ENCODE measurements around the gene CCR5AS.

Gene CCR5AS

DNA sequence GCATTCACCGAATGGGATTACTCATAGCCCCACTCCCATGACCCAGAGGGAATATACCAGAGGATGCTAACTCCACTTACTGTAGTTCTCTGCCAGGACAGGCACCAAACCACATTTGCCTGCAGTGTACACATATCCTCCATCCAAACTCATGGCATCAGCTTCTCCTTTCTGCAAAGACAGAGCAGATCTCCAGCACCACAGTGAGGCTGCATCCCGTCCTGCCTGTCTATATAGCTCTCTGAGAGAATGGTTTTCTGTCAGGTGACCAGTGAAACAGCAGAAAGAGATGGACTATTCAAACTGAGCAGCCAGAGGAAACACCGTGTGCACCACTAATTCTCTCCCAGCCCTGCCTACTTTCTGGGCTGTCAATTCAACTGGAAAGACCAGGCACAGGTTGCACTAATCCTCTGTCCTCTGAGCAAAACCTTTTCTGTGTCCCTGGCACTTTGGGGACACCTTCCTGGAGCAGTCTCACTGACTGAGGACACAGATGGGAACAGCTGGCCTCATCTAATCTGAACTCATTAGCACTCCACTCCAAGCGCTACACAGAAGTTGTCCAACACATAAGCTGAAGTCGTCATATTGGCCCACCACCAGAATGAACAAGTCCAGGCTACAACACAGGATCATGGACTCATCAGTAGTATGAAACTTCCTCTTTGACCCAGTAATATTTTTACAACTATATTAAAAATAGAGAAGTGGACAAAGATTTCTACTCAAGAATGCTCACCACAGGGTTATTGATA, 40.5 kb upstream of the CCR5AS start:
- DNase-seq, result no peak
- TF ChIP-seq, protein P1, sequence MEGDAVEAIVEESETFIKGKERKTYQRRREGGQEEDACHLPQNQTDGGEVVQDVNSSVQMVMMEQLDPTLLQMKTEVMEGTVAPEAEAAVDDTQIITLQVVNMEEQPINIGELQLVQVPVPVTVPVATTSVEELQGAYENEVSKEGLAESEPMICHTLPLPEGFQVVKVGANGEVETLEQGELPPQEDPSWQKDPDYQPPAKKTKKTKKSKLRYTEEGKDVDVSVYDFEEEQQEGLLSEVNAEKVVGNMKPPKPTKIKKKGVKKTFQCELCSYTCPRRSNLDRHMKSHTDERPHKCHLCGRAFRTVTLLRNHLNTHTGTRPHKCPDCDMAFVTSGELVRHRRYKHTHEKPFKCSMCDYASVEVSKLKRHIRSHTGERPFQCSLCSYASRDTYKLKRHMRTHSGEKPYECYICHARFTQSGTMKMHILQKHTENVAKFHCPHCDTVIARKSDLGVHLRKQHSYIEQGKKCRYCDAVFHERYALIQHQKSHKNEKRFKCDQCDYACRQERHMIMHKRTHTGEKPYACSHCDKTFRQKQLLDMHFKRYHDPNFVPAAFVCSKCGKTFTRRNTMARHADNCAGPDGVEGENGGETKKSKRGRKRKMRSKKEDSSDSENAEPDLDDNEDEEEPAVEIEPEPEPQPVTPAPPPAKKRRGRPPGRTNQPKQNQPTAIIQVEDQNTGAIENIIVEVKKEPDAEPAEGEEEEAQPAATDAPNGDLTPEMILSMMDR (conservative IDR thresholded peaks at IDR 0.05), result no peak
- no peak overlapping the region for H3K18ac ChIP-seq (ENCODE audit: insufficient read length, low read depth, low read length)

More for the DNA sequence above, 40.5 kb upstream of the CCR5AS start:
- Mint-ChIP-seq H3K4me3 (no peak overlapping the region), H3K4me1 (no peaks in the 10 kb centered on the region), H3K27ac (no peak overlapping the region; a peak in 1 of 7 replicates), H3K9me3 (no peaks in the 10 kb centered on the region), H3K36me3 (ENCODE audit: insufficient read depth in 1 of 3, low read depth in 3 of 3) (no peaks in the 10 kb centered on the region), H3K27me3 (ENCODE audit: low read depth) (no peaks in the 10 kb centered on the region; the same call in none of the 2 replicates)
- Histone ChIP-seq H3T11ph (ENCODE audit: low read length) (no peak overlapping the region), H2BK5ac (ENCODE audit: insufficient read length, low read length) (no peak overlapping the region), H4K91ac (ENCODE audit: insufficient read length, low read depth, low read length) (no peak overlapping the region), H2BK20ac (ENCODE audit: low read depth, low read length, poor library complexity, severe bottlenecking) (no peak overlapping the region), H3K56ac (ENCODE audit: insufficient read length, low read depth, low read length) (no peak overlapping the region), H3K79me1 (ENCODE audit: insufficient read depth, low read depth, low read length, poor library complexity, severe bottlenecking) (no peaks in the 10 kb centered on the region), H4K20me1 (ENCODE audit: control insufficient read depth, insufficient read depth, insufficient read length) (no peaks in the 10 kb centered on the region), H2BK12ac (ENCODE audit: insufficient read length, low read depth, low read length) (no peak overlapping the region), H3K27ac (ENCODE audit: insufficient read length, low read depth, low read length) (no peak overlapping the region), H3K14ac (ENCODE audit: insufficient read depth, low read length) (no peak overlapping the region), H4K5ac (ENCODE audit: insufficient read length, low read depth, low read length) (no peak overlapping the region), H3K9me3 (ENCODE audit: control insufficient read depth, low read depth, low read length) (no peaks in the 10 kb centered on the region), H2AFZ (ENCODE audit: low read length) (no peak overlapping the region), H3K79me2 (ENCODE audit: insufficient read depth, low read length) (no peaks in the 10 kb centered on the region), H3K4me2 (ENCODE audit: insufficient read depth, insufficient read length, low read length) (no peak overlapping the region), H3K9ac (ENCODE audit: extremely low read depth, insufficient read length, low read length) (no peak overlapping the region), H4K8ac (replicated peaks; ENCODE audit: insufficient read length, low read depth, low read length) (no peak overlapping the region), H3K23ac (ENCODE audit: insufficient read length, low read depth, low read length) (no peak overlapping the region), H3K4ac (ENCODE audit: low read depth, low read length) (no peak overlapping the region), H3K27me3 (ENCODE audit: insufficient read depth, low read length) (no peaks in the 10 kb centered on the region), H3K23me2 (ENCODE audit: insufficient read length, low read depth, low read length, poor library complexity, severe bottlenecking) (no peaks in the 10 kb centered on the region), H3K4me1 (ENCODE audit: insufficient read depth, low read length) (no peaks in the 10 kb centered on the region), H2AK5ac (ENCODE audit: insufficient read length, low read length) (no peak overlapping the region), H2BK15ac (ENCODE audit: low read depth, low read length) (no peak overlapping the region), H2BK120ac (ENCODE audit: low read depth, low read length, poor library complexity, severe bottlenecking) (no peak overlapping the region)
- no CpG with 5 or more reads among the region's 5 CpGs for WGBS (ENCODE audit: extremely low coverage, insufficient read length, low lambda C conversion rate)
